Spleen (tissue), 11 donors: ENCODE results near the gene TINAG. TPM values are rescaled to one million over a fixed set of nuclear protein-coding genes. Genes with fewer than 3 reads are reported as not detected.

Experiments
- DNase-seq: peaks from one replicate; pipeline ENCODE4 v3.0.0-alpha.2; 2020
- H3K27ac ChIP-seq, 8 donors: fragments of 200-600 bp; sonication (generic) in 7 of 8; 1 replicate in 4 of 8; 2 replicates in 4 of 8; pipeline versions ENCODE4 v1.5.0 to v1.8.0; 2016 to 2021; ENCODE audit warnings: inconsistent platforms in 4 of 8, mild to moderate bottlenecking in 4 of 8, moderate library complexity in 1 of 8
- H3K27me3 ChIP-seq, 7 donors: fragments of 200-600 bp; sonication (generic) in 6 of 7; replicated peaks in 1 of 7; 1 replicate in 4 of 7; 2 replicates in 3 of 7; pipeline versions ENCODE4 v1.5.0 to v1.8.0; 2016 to 2021; ENCODE audit warnings: inconsistent platforms in 3 of 7, mild to moderate bottlenecking in 1 of 7
- H3K36me3 ChIP-seq, 6 donors: fragments of 200-600 bp; sonication (generic) in 5 of 6; 1 replicate in 4 of 6; 2 replicates in 2 of 6; pipeline versions ENCODE4 v1.5.0 to v1.8.0; 2016 to 2021; ENCODE audit warnings: inconsistent platforms in 2 of 6
- H3K4me1 ChIP-seq, 6 donors: fragments of 200-600 bp; sonication (generic) in 5 of 6; 1 replicate in 3 of 6; 2 replicates in 3 of 6; pipeline versions ENCODE4 v1.5.0 to v1.8.0; 2016 to 2021; ENCODE audit warnings: inconsistent platforms in 3 of 6
- H3K4me3 ChIP-seq, 8 donors: fragments of 200-600 bp; sonication (generic) in 7 of 8; 1 replicate in 4 of 8; 2 replicates in 4 of 8; pipeline versions ENCODE4 v1.5.0 to v1.8.0; 2016 to 2021; ENCODE audit warnings: inconsistent platforms in 4 of 8, mild to moderate bottlenecking in 4 of 8, moderate library complexity in 2 of 8
- H3K9me3 ChIP-seq, 8 donors: fragments of 200-600 bp; sonication (generic) in 7 of 8; 1 replicate in 4 of 8; 2 replicates in 4 of 8; pipeline versions ENCODE4 v1.5.0 to v1.8.0; 2016 to 2021; ENCODE audit warnings: inconsistent platforms in 4 of 8
- POLR2A ChIP-seq, 3 donors: fragments of 450-650 bp; IDR thresholded peaks; one replicate each; pipeline ENCODE4 v1.5.1; 2017; ENCODE audit warnings: antibody characterized with exemption in 3 of 3, mild to moderate bottlenecking in 1 of 3
- POLR2AphosphoS5 ChIP-seq, 3 donors: sonication (generic); formaldehyde crosslinking; IDR thresholded peaks; one replicate each; pipeline ENCODE4 v1.5.1; 2017; ENCODE audit warnings: antibody characterized with exemption in 3 of 3
- WGBS, 5 donors: extraction: QIAGEN DNeasy Blood & Tissue Kit in 3 of 5; methylation state at CpG; one replicate each; pipeline versions ENCODE4 v1.1.5 to v1.1.7; 2013 to 2018; 5-methylcytosine and 5-hydroxymethylcytosine counted together
- intact Hi-C: fragments of 100-400 bp; cut with DNase I; formaldehyde crosslinking; loops from one replicate; pipeline ENCODE4 v1.15.0; 2023; ENCODE audit warnings: low total_unique reads
- polyA plus RNA-seq, 3 donors: library from polyadenylated mRNA; stranded (reverse); fragments of 200-250 nt; gene quantifications; one replicate each; pipeline ENCODE4 v1.2.1, GENCODE V29; 2013
- total RNA-seq, 7 donors: library from RNA; depleted of rRNA in 3 of 7; stranded (reverse); fragments of >200 nt in 3 of 7; fragmentation: NEBNext Ultra II Directional in 4 of 7; extraction: Animal tissue kit (Norgen Biotek cat#: 25700) in 4 of 7; gene quantifications; one replicate each; pipeline versions ENCODE4 v1.1.0 to v1.2.1, GENCODE V29; 2016 to 2021
- TF ChIP-seq, protein P1 (sequence below), 11 experiments: fragments of 200-600 bp in 7 of 11; fragments of 450-650 bp in 4 of 11; sonication (generic) in 4 of 11; IDR thresholded peaks in 8 of 11; conservative IDR thresholded peaks in 3 of 11; 1 replicate in 7 of 11; 2 replicates in 4 of 11; pipeline versions ENCODE4 v1.4.0 to v1.8.0; 2016 to 2021; ENCODE audit warnings: antibody characterized with exemption in 11 of 11, inconsistent platforms in 4 of 11, mild to moderate bottlenecking in 1 of 11
- donor health status: healthy with polysubstance abuse.
- donor health status: DM: no; HTN: no; CAD: no; lungs with moderate emphysema.
- donor health status: DM: no; HTN: no; CAD: no.
- donor health status: Bipolar disorder and iron deficiency.
- donor health status: healthy.
- donor health status: DM: no; HTN: no; CAD: no.
- donor health status: DM: yes; HTN: yes; CAD: no.

The TINAG gene
- total and polyA plus RNA-seq, 10 donors = not detected

DNA sequence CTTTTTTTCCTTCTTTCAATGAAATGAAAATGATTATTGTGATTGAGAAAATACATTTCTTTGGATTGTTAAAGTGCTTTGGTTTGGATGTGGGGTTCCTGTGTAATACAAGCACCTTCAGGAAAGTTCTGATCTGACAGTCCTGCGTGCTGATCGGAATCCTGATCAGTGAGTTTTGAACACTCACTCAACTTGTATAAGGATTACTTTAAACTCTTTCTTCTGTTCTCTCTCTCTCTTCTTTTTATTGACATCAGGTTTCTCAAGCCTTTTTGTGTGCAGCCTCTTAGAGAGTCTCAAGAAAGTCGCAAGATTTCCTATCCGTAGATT, 710 bp downstream of the TINAG start:
- intact Hi-C loops = no loop called here
- Histone ChIP-seq H3K36me3 (no peaks in the 10 kb centered on the region), H3K4me1 (no peaks in the 10 kb centered on the region), H3K27me3 (no peaks in the 10 kb centered on the region), H3K4me3 (no peak overlapping the region), H3K27ac (no peak overlapping the region), H3K9me3 (no peaks in the 10 kb centered on the region)
- TF ChIP-seq, protein P1, sequence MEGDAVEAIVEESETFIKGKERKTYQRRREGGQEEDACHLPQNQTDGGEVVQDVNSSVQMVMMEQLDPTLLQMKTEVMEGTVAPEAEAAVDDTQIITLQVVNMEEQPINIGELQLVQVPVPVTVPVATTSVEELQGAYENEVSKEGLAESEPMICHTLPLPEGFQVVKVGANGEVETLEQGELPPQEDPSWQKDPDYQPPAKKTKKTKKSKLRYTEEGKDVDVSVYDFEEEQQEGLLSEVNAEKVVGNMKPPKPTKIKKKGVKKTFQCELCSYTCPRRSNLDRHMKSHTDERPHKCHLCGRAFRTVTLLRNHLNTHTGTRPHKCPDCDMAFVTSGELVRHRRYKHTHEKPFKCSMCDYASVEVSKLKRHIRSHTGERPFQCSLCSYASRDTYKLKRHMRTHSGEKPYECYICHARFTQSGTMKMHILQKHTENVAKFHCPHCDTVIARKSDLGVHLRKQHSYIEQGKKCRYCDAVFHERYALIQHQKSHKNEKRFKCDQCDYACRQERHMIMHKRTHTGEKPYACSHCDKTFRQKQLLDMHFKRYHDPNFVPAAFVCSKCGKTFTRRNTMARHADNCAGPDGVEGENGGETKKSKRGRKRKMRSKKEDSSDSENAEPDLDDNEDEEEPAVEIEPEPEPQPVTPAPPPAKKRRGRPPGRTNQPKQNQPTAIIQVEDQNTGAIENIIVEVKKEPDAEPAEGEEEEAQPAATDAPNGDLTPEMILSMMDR (IDR thresholded peaks at IDR 0.05 in 8 of 11, conservative IDR thresholded peaks at IDR 0.05 in 3 of 11) = no peak
- TF ChIP-seq POLR2A (IDR thresholded peaks at IDR 0.05) = no peak
- no peak for TF ChIP-seq POLR2AphosphoS5 (IDR thresholded peaks at IDR 0.05)
- no peak for DNase-seq
- whole genome bisulfite sequencing, 5 donors = 92 to 96% (median 95%) methylated on average over 4 of the region's 4 CpGs

DNA sequence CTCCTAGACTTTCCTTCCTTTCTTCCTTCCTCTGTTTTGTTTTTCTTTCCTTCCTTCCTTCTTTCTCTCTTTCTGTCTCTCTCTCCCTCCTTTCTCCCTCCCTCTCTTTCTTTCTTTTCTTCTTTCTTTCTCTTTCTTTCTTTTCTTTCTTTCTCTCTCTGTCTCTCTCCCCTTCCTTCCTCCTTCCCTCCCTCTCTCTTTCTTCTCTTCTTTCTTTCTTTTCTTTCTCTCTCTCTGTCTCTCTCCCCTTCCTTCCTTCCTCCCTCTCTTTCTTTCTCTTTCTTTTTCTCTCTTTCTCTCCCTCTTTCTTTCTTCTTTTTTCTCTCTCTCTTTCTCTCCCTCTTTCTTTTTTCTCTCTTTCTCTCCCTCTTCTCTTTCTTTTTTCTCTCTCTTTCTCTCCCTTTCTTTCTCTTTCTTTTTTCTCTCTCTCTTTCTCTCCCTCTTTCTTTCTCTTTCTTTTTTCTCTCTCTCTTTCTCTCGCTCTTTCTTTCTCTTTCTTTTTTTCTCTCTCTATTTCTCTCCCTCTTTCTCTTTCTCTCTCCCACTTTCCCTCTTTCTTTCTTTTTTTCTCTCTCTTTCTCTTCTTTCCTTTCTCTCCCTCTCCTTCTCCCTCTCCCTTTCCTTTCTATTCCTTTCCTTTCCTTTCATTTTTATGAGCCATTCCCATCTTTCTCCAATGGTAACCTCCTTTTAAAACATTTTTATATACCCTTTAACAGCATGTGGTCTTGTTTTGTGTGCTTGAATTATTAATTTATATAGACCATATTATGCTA, 2.3 kb downstream of the TINAG start:
- 78 to 89% (median 82%) methylated on average over 1 of the region's 1 CpG for WGBS, 5 donors
- DNase-seq = no peak
- H3K27me3 ChIP-seq = no peaks in the 10 kb centered on the region
- H3K4me3 ChIP-seq = no peak overlapping the region
- H3K9me3 ChIP-seq = no peaks in the 10 kb centered on the region
- intact Hi-C loops = no loop called here
- no peaks in the 10 kb centered on the region for H3K36me3 ChIP-seq
- TF ChIP-seq, protein P1 (IDR thresholded peaks at IDR 0.05 in 8 of 11, conservative IDR thresholded peaks at IDR 0.05 in 3 of 11) = no peak
- TF ChIP-seq POLR2A (IDR thresholded peaks at IDR 0.05) (no peak), POLR2AphosphoS5 (IDR thresholded peaks at IDR 0.05) (no peak)
- H3K4me1 ChIP-seq = no peaks in the 10 kb centered on the region
- H3K27ac ChIP-seq = no peak overlapping the region

DNA sequence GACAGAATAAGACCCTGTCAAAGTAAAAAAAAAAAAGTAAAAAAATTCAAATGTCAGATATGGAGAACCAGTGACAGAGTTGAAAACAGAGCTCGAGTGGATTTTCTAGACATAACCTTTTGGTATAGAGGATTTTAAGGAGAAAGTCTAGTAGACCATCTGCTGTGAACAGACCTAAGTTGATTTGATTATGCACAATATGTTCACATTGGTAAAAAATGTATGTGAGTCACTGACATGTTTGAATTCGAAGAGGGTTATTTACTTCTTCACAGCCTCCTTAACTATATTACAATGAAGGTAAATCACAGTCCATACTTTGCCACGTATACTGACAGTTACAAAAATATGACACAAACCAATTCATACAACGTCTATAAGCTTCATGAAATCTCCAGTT, 7.4 kb downstream of the TINAG start:
- no peaks in the 10 kb centered on the region for H3K9me3 ChIP-seq
- no peak for DNase-seq

DNA sequence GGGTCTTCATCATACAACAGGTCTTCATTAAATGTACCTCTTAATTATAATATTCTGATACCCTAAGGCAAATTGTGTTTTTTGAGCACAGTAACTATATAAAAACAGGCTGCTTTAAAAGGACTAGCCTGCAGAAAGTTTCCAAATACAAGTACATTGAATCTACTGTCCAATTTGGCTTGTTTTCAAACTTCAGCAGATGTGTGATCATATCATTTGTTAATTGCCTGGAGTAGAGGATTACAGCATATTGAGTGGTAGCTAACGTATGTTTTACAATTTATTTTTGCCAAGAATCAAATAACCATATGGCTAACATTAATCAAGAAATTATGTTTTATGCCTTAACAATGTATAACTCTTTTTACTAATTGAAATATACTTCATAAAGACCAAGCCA, 12.6 kb downstream of the TINAG start:
- no peaks in the 10 kb centered on the region for H3K27me3 ChIP-seq
- H3K9me3 ChIP-seq = no peaks in the 10 kb centered on the region
- TF ChIP-seq POLR2A (IDR thresholded peaks at IDR 0.05) (no peak), POLR2AphosphoS5 (IDR thresholded peaks at IDR 0.05) (no peak)
- TF ChIP-seq, protein P1 (IDR thresholded peaks at IDR 0.05 in 8 of 11, conservative IDR thresholded peaks at IDR 0.05 in 3 of 11) = no peak
- no peaks in the 10 kb centered on the region for H3K36me3 ChIP-seq
- no peaks in the 10 kb centered on the region for H3K4me1 ChIP-seq
- no peak overlapping the region for H3K4me3 ChIP-seq
- no peak for DNase-seq
- no peak overlapping the region for H3K27ac ChIP-seq
- WGBS, 5 donors = 58 to 82% (median 74%) methylated on average over 1 of the region's 1 CpG
- intact Hi-C loops = no loop called here

More for the DNA sequence above, 7.4 kb downstream of the TINAG start:
- TF ChIP-seq POLR2AphosphoS5 (IDR thresholded peaks at IDR 0.05) = no peak
- no peak for TF ChIP-seq POLR2A (IDR thresholded peaks at IDR 0.05)
- TF ChIP-seq, protein P1 (IDR thresholded peaks at IDR 0.05 in 8 of 11, conservative IDR thresholded peaks at IDR 0.05 in 3 of 11) = no peak
- Histone ChIP-seq H3K4me3 (no peak overlapping the region), H3K27me3 (no peaks in the 10 kb centered on the region), H3K27ac (no peak overlapping the region), H3K4me1 (no peaks in the 10 kb centered on the region), H3K36me3 (no peaks in the 10 kb centered on the region)
- 68 to 84% (median 70%) methylated on average over 4 of the region's 4 CpGs for WGBS, 5 donors
- intact Hi-C loops = no loop called here
